ENCODE results near the gene EPHA7. TPM values are rescaled to one million over a fixed set of nuclear protein-coding genes. Genes with fewer than 3 reads are reported as not detected.

EPHA7 gene
- polyA plus RNA-seq, 3 donors from 2014 or later = not detected

- Mint-ChIP-seq H3K4me3 (no peak overlapping the region), H3K4me1 (no peaks in the 10 kb centered on the region), H3K27ac (no peak overlapping the region), H3K27me3 (ENCODE audit: low read depth in 3 of 3) (no peaks in the 10 kb centered on the region), H3K36me3 (no peaks in the 10 kb centered on the region), H3K9me3 (peaks cover 0 to 22% (median 7%) of the 10 kb centered on the region in 6 donors)
- no peak for DNase-seq
These were observed 45.9 kb downstream of the EPHA7 start for GRCh38 chr6:93373445-93373844.

GRCh38 chr6:93371756-93372155 lies 47.6 kb downstream of the EPHA7 start:
- H3K27ac Mint-ChIP-seq = no peak overlapping the region
- no peaks in the 10 kb centered on the region for H3K4me1 Mint-ChIP-seq

GRCh38 chr6:93369586-93370134 lies 49.7 kb downstream of the EPHA7 start:
- Mint-ChIP-seq H3K27me3 (ENCODE audit: low read depth in 3 of 3) (no peaks in the 10 kb centered on the region), H3K9me3 (peaks cover 0 to 15% (median 2%) of the 10 kb centered on the region in 6 donors), H3K4me1 (no peaks in the 10 kb centered on the region), H3K27ac (no peak overlapping the region), H3K4me3 (no peak overlapping the region), H3K36me3 (no peaks in the 10 kb centered on the region)
- no peak for DNase-seq

More at GRCh38 chr6:93371756-93372155, 47.6 kb downstream of the EPHA7 start:
- H3K4me3 Mint-ChIP-seq = no peak overlapping the region
- H3K27me3 Mint-ChIP-seq (ENCODE audit: low read depth in 3 of 3) = no peaks in the 10 kb centered on the region
- no peak for DNase-seq
- H3K36me3 Mint-ChIP-seq = no peaks in the 10 kb centered on the region
- H3K9me3 Mint-ChIP-seq = peaks cover 0 to 15% (median 2%) of the 10 kb centered on the region in 6 donors

GRCh38 chr6:93366506-93366905 lies 52.9 kb downstream of the EPHA7 start:
- H3K27ac Mint-ChIP-seq = no peak overlapping the region
- DNase-seq = no peak
- no peaks in the 10 kb centered on the region for H3K27me3 Mint-ChIP-seq (ENCODE audit: low read depth in 3 of 3)
- peaks cover 0 to 14% (median 2%) of the 10 kb centered on the region in 6 donors for H3K9me3 Mint-ChIP-seq
- no peak overlapping the region for H3K4me3 Mint-ChIP-seq
- no peaks in the 10 kb centered on the region for H3K36me3 Mint-ChIP-seq
- H3K4me1 Mint-ChIP-seq = no peaks in the 10 kb centered on the region

- DNase-seq = no peak
- no peaks in the 10 kb centered on the region for H3K27me3 Mint-ChIP-seq (ENCODE audit: low read depth in 3 of 3)
- no peaks in the 10 kb centered on the region for H3K36me3 Mint-ChIP-seq
- H3K9me3 Mint-ChIP-seq = peaks cover 0 to 14% (median 2%) of the 10 kb centered on the region in 6 donors
- H3K4me3 Mint-ChIP-seq = no peak overlapping the region
- H3K27ac Mint-ChIP-seq = no peak overlapping the region
- no peaks in the 10 kb centered on the region for H3K4me1 Mint-ChIP-seq
These were observed 53.9 kb downstream of the EPHA7 start for GRCh38 chr6:93365445-93365844.

- Mint-ChIP-seq H3K9me3 (peaks cover 0 to 13% (median 6%) of the 10 kb centered on the region in 6 donors), H3K27ac (no peak overlapping the region), H3K36me3 (no peaks in the 10 kb centered on the region), H3K4me1 (no peaks in the 10 kb centered on the region), H3K4me3 (no peak overlapping the region), H3K27me3 (ENCODE audit: low read depth in 3 of 3) (peaks cover 0 to 2% (median 0%) of the 10 kb centered on the region in 3 donors)
- DNase-seq = no peak
These were observed 60.9 kb downstream of the EPHA7 start for GRCh38 chr6:93358435-93358834.

GRCh38 chr6:93352604-93353003 lies 66.8 kb downstream of the EPHA7 start:
- no peak for DNase-seq
- Mint-ChIP-seq H3K27me3 (ENCODE audit: low read depth in 3 of 3) (no peaks in the 10 kb centered on the region), H3K4me3 (no peak overlapping the region), H3K27ac (no peak overlapping the region), H3K9me3 (peaks cover 0 to 26% (median 9%) of the 10 kb centered on the region in 6 donors), H3K4me1 (no peaks in the 10 kb centered on the region), H3K36me3 (no peaks in the 10 kb centered on the region)

GRCh38 chr6:93351222-93351621 lies 68.1 kb downstream of the EPHA7 start:
- Mint-ChIP-seq H3K27ac (no peak overlapping the region), H3K9me3 (peaks cover 0 to 19% (median 9%) of the 10 kb centered on the region in 6 donors), H3K27me3 (ENCODE audit: low read depth in 3 of 3) (no peaks in the 10 kb centered on the region), H3K36me3 (no peaks in the 10 kb centered on the region), H3K4me1 (no peaks in the 10 kb centered on the region), H3K4me3 (no peak overlapping the region)
- DNase-seq = no peak

- Mint-ChIP-seq H3K4me1 (no peaks in the 10 kb centered on the region), H3K4me3 (no peak overlapping the region), H3K36me3 (no peaks in the 10 kb centered on the region), H3K9me3 (peaks cover 0 to 19% (median 9%) of the 10 kb centered on the region in 6 donors), H3K27me3 (ENCODE audit: low read depth in 3 of 3) (no peaks in the 10 kb centered on the region), H3K27ac (no peak overlapping the region)
- no peak for DNase-seq
These were observed 68.6 kb downstream of the EPHA7 start for GRCh38 chr6:93350774-93351173.

GRCh38 chr6:93344333-93344835 lies 75.0 kb downstream of the EPHA7 start:
- no peak overlapping the region for H3K4me3 Mint-ChIP-seq
- H3K27me3 Mint-ChIP-seq (ENCODE audit: low read depth in 3 of 3) = no peaks in the 10 kb centered on the region
- H3K36me3 Mint-ChIP-seq = no peaks in the 10 kb centered on the region
- peaks cover 0 to 10% (median 2%) of the 10 kb centered on the region in 6 donors for H3K9me3 Mint-ChIP-seq
- DNase-seq = no peak
- no peaks in the 10 kb centered on the region for H3K4me1 Mint-ChIP-seq
- no peak overlapping the region for H3K27ac Mint-ChIP-seq

- H3K4me3 Mint-ChIP-seq = no peak overlapping the region
- H3K27ac Mint-ChIP-seq = no peak overlapping the region
- no peaks in the 10 kb centered on the region for H3K36me3 Mint-ChIP-seq
- no peaks in the 10 kb centered on the region for H3K4me1 Mint-ChIP-seq
- no peaks in the 10 kb centered on the region for H3K27me3 Mint-ChIP-seq (ENCODE audit: low read depth in 3 of 3)
- H3K9me3 Mint-ChIP-seq = peaks cover 0 to 10% (median 2%) of the 10 kb centered on the region in 6 donors
- DNase-seq = no peak
These were observed 75.9 kb downstream of the EPHA7 start for GRCh38 chr6:93343476-93343875.

GRCh38 chr6:93341900-93342613 lies 77.3 kb downstream of the EPHA7 start:
- H3K9me3 Mint-ChIP-seq = peaks cover 0 to 15% (median 3%) of the 10 kb centered on the region in 6 donors
- H3K36me3 Mint-ChIP-seq = no peaks in the 10 kb centered on the region
- no peak overlapping the region for H3K27ac Mint-ChIP-seq
- H3K4me1 Mint-ChIP-seq = no peaks in the 10 kb centered on the region
- H3K4me3 Mint-ChIP-seq = no peak overlapping the region
- peaks cover 0 to 1% (median 0%) of the 10 kb centered on the region in 3 donors for H3K27me3 Mint-ChIP-seq (ENCODE audit: low read depth in 3 of 3)
- no peak for DNase-seq

- Mint-ChIP-seq H3K27ac (no peak overlapping the region), H3K36me3 (no peaks in the 10 kb centered on the region), H3K4me3 (no peak overlapping the region), H3K4me1 (no peaks in the 10 kb centered on the region), H3K27me3 (ENCODE audit: low read depth in 3 of 3) (peaks cover 0 to 1% (median 1%) of the 10 kb centered on the region in 3 donors), H3K9me3 (peaks cover 2 to 7% (median 5%) of the 10 kb centered on the region in 6 donors)
- no peak for DNase-seq
These were observed 81.5 kb downstream of the EPHA7 start for GRCh38 chr6:93337772-93338394.

GRCh38 chr6:93337014-93337413 lies 82.3 kb downstream of the EPHA7 start:
- no peak overlapping the region for H3K27ac Mint-ChIP-seq
- no peak for DNase-seq
- peaks cover 0 to 2% (median 1%) of the 10 kb centered on the region in 3 donors for H3K27me3 Mint-ChIP-seq (ENCODE audit: low read depth in 3 of 3)
- no peaks in the 10 kb centered on the region for H3K4me1 Mint-ChIP-seq
- no peak overlapping the region for H3K4me3 Mint-ChIP-seq
- H3K9me3 Mint-ChIP-seq = peaks cover 2 to 7% (median 5%) of the 10 kb centered on the region in 6 donors
- no peaks in the 10 kb centered on the region for H3K36me3 Mint-ChIP-seq
